ENCODE data around the gene INSYN1.
"Not testable (repeated sequence)": the region's sequence is repeated elsewhere in the genome, so short reads cannot be mapped to it uniquely, and the experiment has no call there.

The INSYN1 gene

GRCh38 chr15:73710321-73710720, 42.8 kb downstream of the INSYN1 start:
- no peak for DNase-seq

- DNase-seq, result no peak
These were observed 43.5 kb downstream of the INSYN1 start for GRCh38 chr15:73709686-73710085.

GRCh38 chr15:73709241-73709640, 43.9 kb downstream of the INSYN1 start:
- no peak for DNase-seq

GRCh38 chr15:73708691-73709090, 44.5 kb downstream of the INSYN1 start:
- no peak for DNase-seq

GRCh38 chr15:73704869-73705645, 48.1 kb downstream of the INSYN1 start:
- DNase-seq, result peak; percentile 50

- not testable (repeated sequence) for DNase-seq
These were observed 48.8 kb downstream of the INSYN1 start for GRCh38 chr15:73704142-73704868.

GRCh38 chr15:73703601-73704000, 49.5 kb downstream of the INSYN1 start:
- not testable (repeated sequence) for DNase-seq

GRCh38 chr15:73702311-73703239, 50.6 kb downstream of the INSYN1 start:
- DNase-seq, result not testable (repeated sequence)

GRCh38 chr15:73700041-73700842, 52.9 kb downstream of the INSYN1 start:
- peak; percentile 75 for DNase-seq

- no peak for DNase-seq
These were observed 53.7 kb downstream of the INSYN1 start for GRCh38 chr15:73699249-73700040.

GRCh38 chr15:73697033-73697467, 56.1 kb downstream of the INSYN1 start:
- DNase-seq, result peak; percentile 94

- no peak for DNase-seq
These were observed 56.5 kb downstream of the INSYN1 start for GRCh38 chr15:73696641-73697001.

GRCh38 chr15:73695773-73696640, 57.1 kb downstream of the INSYN1 start:
- no peak for DNase-seq

- DNase-seq, result no peak
These were observed 58.7 kb downstream of the INSYN1 start for GRCh38 chr15:73694419-73694818.

- peak; percentile 59 for DNase-seq
These were observed 61.8 kb downstream of the INSYN1 start for GRCh38 chr15:73691396-73691795.

GRCh38 chr15:73688455-73688854, 64.7 kb downstream of the INSYN1 start:
- DNase-seq, result peak; percentile 27

- DNase-seq, result no peak
These were observed 65.8 kb downstream of the INSYN1 start for GRCh38 chr15:73687351-73687750.

- peak; percentile 93 for DNase-seq
These were observed 66.3 kb downstream of the INSYN1 start for GRCh38 chr15:73686781-73687256.

- no peak for DNase-seq
These were observed 67.2 kb downstream of the INSYN1 start for GRCh38 chr15:73685981-73686380.

Data from EL (cell line).